Measurements from ENCODE around the gene KRT35.

GRCh38 chr17:41483531-41483930, 2.6 kb upstream of the KRT35 start:
- TF ChIP-seq POLR2A (IDR thresholded peaks at IDR 0.05; ENCODE audit: low read length) (no peak), GATA1 (IDR thresholded peaks at IDR 0.05; ENCODE audit: low read depth, low read length) (no peak)
